ENCODE data around the gene MAP2K5. TPM values are rescaled to one million over a fixed set of nuclear protein-coding genes. Genes with fewer than 3 reads are reported as not detected.

Gene MAP2K5
- polyA plus RNA-seq, 1 donor from 2014 or later = 12.1 TPM

DNA sequence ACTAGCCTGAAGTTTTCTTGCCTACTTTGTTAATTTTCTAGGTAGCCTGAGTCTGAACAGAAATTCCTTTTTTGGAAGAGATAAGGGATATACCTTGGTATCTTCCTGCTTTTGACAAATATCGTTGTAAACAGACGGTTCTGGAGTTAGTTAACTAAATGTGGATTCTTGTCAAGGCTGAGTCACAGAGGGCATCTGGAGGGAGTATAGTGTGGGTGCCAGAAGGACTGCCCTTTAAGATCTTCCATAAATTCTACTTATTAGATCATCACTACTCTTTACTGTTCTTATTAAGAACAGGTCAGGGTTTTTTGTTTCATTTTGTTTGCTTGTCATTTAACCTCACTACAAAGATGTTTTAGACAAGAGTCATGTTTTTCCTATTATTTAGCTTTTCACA, 157.5 kb downstream of the MAP2K5 start:
- no peaks in the 10 kb centered on the region for H3F3A ChIP-seq (ENCODE audit: insufficient read depth, low read length, poor library complexity, severe bottlenecking)
- no peak overlapping the region for H2AFZ ChIP-seq (ENCODE audit: low read depth, low read length)
- H3K9me2 ChIP-seq (ENCODE audit: insufficient read depth, low read length) = no peaks in the 10 kb centered on the region
- no peak overlapping the region for H3K9ac ChIP-seq (ENCODE audit: low read length)
- H3K27me3 ChIP-seq (ENCODE audit: insufficient read depth, low read depth, low read length) = no peaks in the 10 kb centered on the region
- H3K4me3 ChIP-seq (ENCODE audit: low read length) = no peak overlapping the region
- peaks cover 1% of the 10 kb centered on the region for H3K36me3 ChIP-seq (ENCODE audit: insufficient read depth, low read length)
- no peak overlapping the region for H3K4me2 ChIP-seq (ENCODE audit: low read length)
- TF ChIP-seq EZH2 (IDR thresholded peaks at IDR 0.05; ENCODE audit: borderline replicate concordance, insufficient read depth, low read length, poor library complexity, severe bottlenecking) (no peak), TAF1 (IDR thresholded peaks at IDR 0.05; ENCODE audit: low read depth) (no peak), EP300 (conservative IDR thresholded peaks at IDR 0.05; ENCODE audit: poor library complexity, severe bottlenecking) (no peak), SMC3 (conservative IDR thresholded peaks at IDR 0.05; ENCODE audit: poor library complexity) (no peak), POLR2AphosphoS5 (IDR thresholded peaks at IDR 0.05) (no peak), MXI1 (conservative IDR thresholded peaks at IDR 0.05; ENCODE audit: poor library complexity, severe bottlenecking) (no peak)
- TF ChIP-seq, protein P1, sequence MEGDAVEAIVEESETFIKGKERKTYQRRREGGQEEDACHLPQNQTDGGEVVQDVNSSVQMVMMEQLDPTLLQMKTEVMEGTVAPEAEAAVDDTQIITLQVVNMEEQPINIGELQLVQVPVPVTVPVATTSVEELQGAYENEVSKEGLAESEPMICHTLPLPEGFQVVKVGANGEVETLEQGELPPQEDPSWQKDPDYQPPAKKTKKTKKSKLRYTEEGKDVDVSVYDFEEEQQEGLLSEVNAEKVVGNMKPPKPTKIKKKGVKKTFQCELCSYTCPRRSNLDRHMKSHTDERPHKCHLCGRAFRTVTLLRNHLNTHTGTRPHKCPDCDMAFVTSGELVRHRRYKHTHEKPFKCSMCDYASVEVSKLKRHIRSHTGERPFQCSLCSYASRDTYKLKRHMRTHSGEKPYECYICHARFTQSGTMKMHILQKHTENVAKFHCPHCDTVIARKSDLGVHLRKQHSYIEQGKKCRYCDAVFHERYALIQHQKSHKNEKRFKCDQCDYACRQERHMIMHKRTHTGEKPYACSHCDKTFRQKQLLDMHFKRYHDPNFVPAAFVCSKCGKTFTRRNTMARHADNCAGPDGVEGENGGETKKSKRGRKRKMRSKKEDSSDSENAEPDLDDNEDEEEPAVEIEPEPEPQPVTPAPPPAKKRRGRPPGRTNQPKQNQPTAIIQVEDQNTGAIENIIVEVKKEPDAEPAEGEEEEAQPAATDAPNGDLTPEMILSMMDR (IDR thresholded peaks at IDR 0.05; ENCODE audit: poor library complexity, severe bottlenecking) = no peak
- no peak overlapping the region for H3K27ac ChIP-seq (ENCODE audit: low read length)
- H3K9me3 ChIP-seq (ENCODE audit: low read length) = peaks cover 6% of the 10 kb centered on the region
- no peaks in the 10 kb centered on the region for H3K79me2 ChIP-seq (replicated peaks; ENCODE audit: insufficient read depth, low read length)
- H4K20me1 ChIP-seq (ENCODE audit: insufficient read depth) = no peaks in the 10 kb centered on the region

DNA sequence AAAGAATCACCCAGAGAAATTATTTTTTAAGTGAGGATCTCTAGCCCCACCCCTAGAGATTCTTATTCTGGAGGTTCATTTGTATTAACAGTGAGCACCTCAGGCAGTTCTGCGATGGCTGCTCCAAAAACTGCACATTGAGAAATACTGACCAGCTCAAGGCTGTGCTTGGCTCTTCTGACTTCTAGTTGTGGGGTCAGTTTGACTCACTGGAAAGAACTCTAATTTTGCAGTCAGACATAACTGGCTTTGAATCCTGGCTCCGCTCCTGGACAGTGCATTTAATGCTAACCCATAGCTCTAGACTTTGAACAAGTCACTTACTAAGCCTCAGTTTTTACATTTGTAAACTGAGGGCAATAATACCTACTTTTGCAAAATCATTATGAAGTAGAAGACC, 159.2 kb downstream of the MAP2K5 start:
- no peak overlapping the region for H3K4me2 ChIP-seq (ENCODE audit: low read length)
- H3K4me3 ChIP-seq (ENCODE audit: low read length) = no peak overlapping the region
- no peaks in the 10 kb centered on the region for H3F3A ChIP-seq (ENCODE audit: insufficient read depth, low read length, poor library complexity, severe bottlenecking)
- H3K36me3 ChIP-seq (ENCODE audit: insufficient read depth, low read length) = peaks cover 3% of the 10 kb centered on the region
- no peak overlapping the region for H3K9ac ChIP-seq (ENCODE audit: low read length)
- H3K27me3 ChIP-seq (ENCODE audit: insufficient read depth, low read depth, low read length) = no peaks in the 10 kb centered on the region
- no peaks in the 10 kb centered on the region for H3K79me2 ChIP-seq (replicated peaks; ENCODE audit: insufficient read depth, low read length)
- no peak overlapping the region for H3K27ac ChIP-seq (ENCODE audit: low read length)
- peaks cover 6% of the 10 kb centered on the region for H3K9me3 ChIP-seq (ENCODE audit: low read length)
- H4K20me1 ChIP-seq (ENCODE audit: insufficient read depth) = no peaks in the 10 kb centered on the region
- TF ChIP-seq SMC3 (conservative IDR thresholded peaks at IDR 0.05; ENCODE audit: poor library complexity) (no peak), EZH2 (IDR thresholded peaks at IDR 0.05; ENCODE audit: borderline replicate concordance, insufficient read depth, low read length, poor library complexity, severe bottlenecking) (no peak), EP300 (conservative IDR thresholded peaks at IDR 0.05; ENCODE audit: poor library complexity, severe bottlenecking) (no peak), TAF1 (IDR thresholded peaks at IDR 0.05; ENCODE audit: low read depth) (no peak), MXI1 (conservative IDR thresholded peaks at IDR 0.05; ENCODE audit: poor library complexity, severe bottlenecking) (no peak), RAD21 (conservative IDR thresholded peaks at IDR 0.05) (no peak)
- TF ChIP-seq, protein P1 (IDR thresholded peaks at IDR 0.05; ENCODE audit: poor library complexity, severe bottlenecking) = no peak
- TF ChIP-seq, protein P2, sequence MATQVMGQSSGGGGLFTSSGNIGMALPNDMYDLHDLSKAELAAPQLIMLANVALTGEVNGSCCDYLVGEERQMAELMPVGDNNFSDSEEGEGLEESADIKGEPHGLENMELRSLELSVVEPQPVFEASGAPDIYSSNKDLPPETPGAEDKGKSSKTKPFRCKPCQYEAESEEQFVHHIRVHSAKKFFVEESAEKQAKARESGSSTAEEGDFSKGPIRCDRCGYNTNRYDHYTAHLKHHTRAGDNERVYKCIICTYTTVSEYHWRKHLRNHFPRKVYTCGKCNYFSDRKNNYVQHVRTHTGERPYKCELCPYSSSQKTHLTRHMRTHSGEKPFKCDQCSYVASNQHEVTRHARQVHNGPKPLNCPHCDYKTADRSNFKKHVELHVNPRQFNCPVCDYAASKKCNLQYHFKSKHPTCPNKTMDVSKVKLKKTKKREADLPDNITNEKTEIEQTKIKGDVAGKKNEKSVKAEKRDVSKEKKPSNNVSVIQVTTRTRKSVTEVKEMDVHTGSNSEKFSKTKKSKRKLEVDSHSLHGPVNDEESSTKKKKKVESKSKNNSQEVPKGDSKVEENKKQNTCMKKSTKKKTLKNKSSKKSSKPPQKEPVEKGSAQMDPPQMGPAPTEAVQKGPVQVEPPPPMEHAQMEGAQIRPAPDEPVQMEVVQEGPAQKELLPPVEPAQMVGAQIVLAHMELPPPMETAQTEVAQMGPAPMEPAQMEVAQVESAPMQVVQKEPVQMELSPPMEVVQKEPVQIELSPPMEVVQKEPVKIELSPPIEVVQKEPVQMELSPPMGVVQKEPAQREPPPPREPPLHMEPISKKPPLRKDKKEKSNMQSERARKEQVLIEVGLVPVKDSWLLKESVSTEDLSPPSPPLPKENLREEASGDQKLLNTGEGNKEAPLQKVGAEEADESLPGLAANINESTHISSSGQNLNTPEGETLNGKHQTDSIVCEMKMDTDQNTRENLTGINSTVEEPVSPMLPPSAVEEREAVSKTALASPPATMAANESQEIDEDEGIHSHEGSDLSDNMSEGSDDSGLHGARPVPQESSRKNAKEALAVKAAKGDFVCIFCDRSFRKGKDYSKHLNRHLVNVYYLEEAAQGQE (IDR thresholded peaks at IDR 0.05; ENCODE audit: borderline replicate concordance) = no peak
- no peak overlapping the region for H2AFZ ChIP-seq (ENCODE audit: low read depth, low read length)
- no peaks in the 10 kb centered on the region for H3K9me2 ChIP-seq (ENCODE audit: insufficient read depth, low read length)
